HG03108 (cell line): Measurements from ENCODE around the gene FBXO2.

Source experiments
- ATAC-seq: cut with Tn5 transposase; IDR thresholded peaks from one replicate; pipeline ENCODE4 v1.9.1; 2021; ENCODE audit warnings: moderate library complexity; ENCODE audit not compliant: unreplicated experiment

FBXO2 gene

DNA sequence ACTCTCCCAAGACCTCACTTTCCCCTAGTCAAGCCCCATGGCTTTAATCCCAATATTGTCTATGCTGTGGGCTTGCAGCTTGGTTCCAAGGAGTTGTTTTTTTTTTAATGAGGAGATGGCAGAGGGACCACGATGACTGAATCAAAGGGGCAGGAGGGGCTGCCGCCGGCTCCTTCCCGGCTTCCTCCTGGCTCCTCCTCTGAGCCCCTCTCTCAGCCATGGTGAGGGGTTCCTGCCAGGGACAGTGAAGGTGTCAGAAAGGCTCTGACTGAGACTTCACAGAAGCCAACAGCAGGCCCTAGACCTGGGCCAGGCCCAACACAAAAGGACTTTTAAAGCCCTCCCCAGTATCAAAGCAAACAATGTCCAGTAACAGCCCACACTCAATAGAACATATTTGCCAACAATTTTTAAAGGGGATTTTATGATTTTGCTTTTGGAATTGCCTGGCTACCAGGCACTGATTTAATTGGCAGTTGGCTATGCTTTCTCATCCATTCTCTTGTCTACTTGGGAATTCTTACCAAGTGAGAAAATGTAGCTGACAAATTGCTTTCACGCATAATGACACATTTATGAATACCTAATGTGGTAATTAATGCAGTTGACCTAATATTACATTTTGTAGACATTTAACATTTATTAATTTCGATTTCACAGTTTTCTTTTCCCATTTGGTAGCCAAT, 54.2 kb downstream of the FBXO2 start:
- no peak for ATAC-seq

DNA sequence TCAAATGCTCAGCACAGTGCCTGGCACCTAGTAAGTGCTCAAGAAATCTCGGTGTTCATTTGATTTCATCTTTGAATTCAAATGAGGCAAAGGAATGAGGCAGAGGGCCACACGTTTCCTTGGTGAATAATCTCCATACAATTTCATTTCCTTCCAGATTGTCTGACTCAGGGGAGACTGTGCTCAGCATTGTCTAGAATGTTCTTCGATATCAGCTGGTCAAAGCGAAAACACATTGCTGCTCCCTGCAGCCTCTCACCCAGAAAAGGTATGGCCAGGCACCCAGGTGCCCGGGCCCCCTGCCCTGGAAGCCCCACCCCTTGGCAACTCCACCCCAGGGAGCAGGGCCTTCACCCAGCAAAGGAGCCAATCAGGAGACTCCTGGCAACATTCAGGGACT, 55.8 kb downstream of the FBXO2 start:
- no peak for ATAC-seq
